Transverse colon (tissue), 4 donors: ENCODE data around the gene DPH6. TPM values are rescaled to one million over a fixed set of nuclear protein-coding genes. Genes with fewer than 3 reads are reported as not detected.

Source experiments
- DNase-seq: peaks from one replicate; pipeline ENCODE4 v3.0.0-alpha.2; 2019
- H3K27ac ChIP-seq, 4 donors: fragments of 200-600 bp; sonication (generic); 2 replicates each; pipeline ENCODE4 v1.5.1; 2016 to 2018; ENCODE audit warnings: inconsistent platforms in 4 of 4
- H3K27me3 ChIP-seq: fragments of 200-600 bp; sonication (generic); 2 replicates; pipeline ENCODE4 v1.5.1; 2017; ENCODE audit warnings: inconsistent platforms
- H3K36me3 ChIP-seq, 4 donors: fragments of 200-600 bp; sonication (generic); 2 replicates each; pipeline ENCODE4 v1.5.1; 2017 to 2019; ENCODE audit warnings: inconsistent platforms in 4 of 4
- H3K4me1 ChIP-seq, 4 donors: fragments of 200-600 bp; sonication (generic); 2 replicates each; pipeline ENCODE4 v1.5.1; 2017 to 2020; ENCODE audit warnings: inconsistent platforms in 4 of 4
- H3K4me3 ChIP-seq, 4 donors: fragments of 200-600 bp; sonication (generic); 1 replicate in 1 of 4; 2 replicates in 3 of 4; pipeline versions ENCODE4 v1.5.1 to v1.6.1; 2017 to 2019; ENCODE audit warnings: inconsistent platforms in 4 of 4
- H3K9me3 ChIP-seq, 2 donors: fragments of 200-600 bp; sonication (generic); 2 replicates each; pipeline ENCODE4 v1.5.1; 2017 to 2019; ENCODE audit warnings: inconsistent platforms in 2 of 2
- EP300 ChIP-seq: sonication (generic); formaldehyde crosslinking; IDR thresholded peaks from one replicate; pipeline ENCODE4 v1.6.1; 2017; ENCODE audit warnings: antibody characterized with exemption, low read depth
- POLR2A ChIP-seq: fragments of 450-650 bp; IDR thresholded peaks from one replicate; pipeline ENCODE4 v1.6.1; 2016; ENCODE audit warnings: antibody characterized with exemption, mild to moderate bottlenecking, moderate library complexity
- POLR2AphosphoS5 ChIP-seq, 3 donors: sonication (generic); formaldehyde crosslinking; IDR thresholded peaks; one replicate each; pipeline ENCODE4 v1.6.1; 2016; ENCODE audit warnings: antibody characterized with exemption in 3 of 3
- WGBS, 2 donors: methylation state at CpG; one replicate each; pipeline ENCODE4 v1.1.5; 2018; ENCODE audit warnings: low coverage in 1 of 2; 5-methylcytosine and 5-hydroxymethylcytosine counted together
- in situ Hi-C, 4 donors: fragments of 200-750 bp; cut with MboI; loops; one replicate each; pipeline versions ENCODE4 v1.15.0 to v1.15.1; 2017; ENCODE audit warnings: low sequenced_read_pairs in 3 of 4, low pct_ligation_motif_present in 1 of 4, low pct_unique_long_range_greater_than_20kb in 1 of 4
- intact Hi-C: fragments of 100-400 bp; cut with DNase I; formaldehyde crosslinking; loops from one replicate; pipeline ENCODE4 v1.15.1; 2023; ENCODE audit warnings: low total_unique reads
- total RNA-seq, 4 donors: library from RNA; depleted of rRNA; stranded (reverse); fragments of >200 nt; gene quantifications; one replicate each; pipeline ENCODE4 v1.1.0, GENCODE V29; 2016
- TF ChIP-seq, protein P1 (sequence below), 5 experiments: fragments of 200-600 bp in 3 of 5; fragments of 450-650 bp in 2 of 5; sonication (generic) in 3 of 5; IDR thresholded peaks; 1 replicate in 2 of 5; 2 replicates in 3 of 5; pipeline ENCODE4 v1.5.1; 2016 to 2017; ENCODE audit warnings: antibody characterized with exemption in 5 of 5, inconsistent platforms in 3 of 5, mild to moderate bottlenecking in 2 of 5, moderate library complexity in 1 of 5

Gene DPH6
- total RNA-seq, 4 donors from 2014 or later = 20.6 to 76.7 (median 39.9) TPM

- intact Hi-C loops (no loop called here), in situ Hi-C loops (no loop called here)
- no peaks in the 10 kb centered on the region for H3K36me3 ChIP-seq
- no peaks in the 10 kb centered on the region for H3K27me3 ChIP-seq
- H3K27ac ChIP-seq = no peak overlapping the region
- DNase-seq = no peak
- H3K9me3 ChIP-seq = no peaks in the 10 kb centered on the region
- no peak overlapping the region for H3K4me3 ChIP-seq
- no peaks in the 10 kb centered on the region for H3K4me1 ChIP-seq
- TF ChIP-seq, protein P1, sequence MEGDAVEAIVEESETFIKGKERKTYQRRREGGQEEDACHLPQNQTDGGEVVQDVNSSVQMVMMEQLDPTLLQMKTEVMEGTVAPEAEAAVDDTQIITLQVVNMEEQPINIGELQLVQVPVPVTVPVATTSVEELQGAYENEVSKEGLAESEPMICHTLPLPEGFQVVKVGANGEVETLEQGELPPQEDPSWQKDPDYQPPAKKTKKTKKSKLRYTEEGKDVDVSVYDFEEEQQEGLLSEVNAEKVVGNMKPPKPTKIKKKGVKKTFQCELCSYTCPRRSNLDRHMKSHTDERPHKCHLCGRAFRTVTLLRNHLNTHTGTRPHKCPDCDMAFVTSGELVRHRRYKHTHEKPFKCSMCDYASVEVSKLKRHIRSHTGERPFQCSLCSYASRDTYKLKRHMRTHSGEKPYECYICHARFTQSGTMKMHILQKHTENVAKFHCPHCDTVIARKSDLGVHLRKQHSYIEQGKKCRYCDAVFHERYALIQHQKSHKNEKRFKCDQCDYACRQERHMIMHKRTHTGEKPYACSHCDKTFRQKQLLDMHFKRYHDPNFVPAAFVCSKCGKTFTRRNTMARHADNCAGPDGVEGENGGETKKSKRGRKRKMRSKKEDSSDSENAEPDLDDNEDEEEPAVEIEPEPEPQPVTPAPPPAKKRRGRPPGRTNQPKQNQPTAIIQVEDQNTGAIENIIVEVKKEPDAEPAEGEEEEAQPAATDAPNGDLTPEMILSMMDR (IDR thresholded peaks at IDR 0.05) = no peak
- TF ChIP-seq POLR2A = no peak
- no peak for TF ChIP-seq EP300
- TF ChIP-seq POLR2AphosphoS5 (IDR thresholded peaks at IDR 0.05) = no peak
Measured at GRCh38 chr15:35465783-35466182, 80.2 kb downstream of the DPH6 start.

DNA sequence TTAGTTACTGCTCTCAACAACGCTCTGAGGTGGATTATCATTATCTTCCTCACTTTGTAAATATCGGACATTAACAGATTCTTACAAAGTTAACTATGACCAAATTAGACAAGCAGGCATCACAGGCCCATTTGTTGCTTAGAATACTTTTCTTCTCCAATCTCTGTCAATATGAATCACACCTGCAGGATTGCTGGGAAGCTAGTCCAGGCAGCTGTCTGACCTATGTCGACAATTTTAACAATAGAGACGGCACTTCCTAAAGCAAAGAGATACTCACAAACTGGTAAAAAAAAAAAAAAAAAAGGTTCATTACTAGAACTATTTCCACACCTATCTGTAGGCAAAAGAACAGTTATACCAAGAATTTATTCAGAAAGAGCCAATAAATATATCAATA is 85.3 kb downstream of the DPH6 start:
- Histone ChIP-seq H3K4me1 (no peaks in the 10 kb centered on the region), H3K36me3 (no peaks in the 10 kb centered on the region), H3K27ac (no peak overlapping the region), H3K27me3 (no peaks in the 10 kb centered on the region), H3K9me3 (no peaks in the 10 kb centered on the region), H3K4me3 (no peak overlapping the region)
- intact Hi-C loops = no loop called here
- in situ Hi-C loops = no loop called here
- WGBS, 2 donors = 74 to 100% methylated on average over 1 to 4 of the region's 4 CpGs
- no peak for DNase-seq
- TF ChIP-seq POLR2A (no peak), EP300 (no peak), POLR2AphosphoS5 (IDR thresholded peaks at IDR 0.05) (no peak)
- TF ChIP-seq, protein P1 (IDR thresholded peaks at IDR 0.05) = no peak

GRCh38 chr15:35458176-35458856 is 87.6 kb downstream of the DPH6 start:
- Histone ChIP-seq H3K4me3 (no peak overlapping the region), H3K27me3 (no peaks in the 10 kb centered on the region), H3K27ac (no peak overlapping the region), H3K9me3 (no peaks in the 10 kb centered on the region), H3K36me3 (no peaks in the 10 kb centered on the region), H3K4me1 (no peaks in the 10 kb centered on the region)
- WGBS, 2 donors = 94 to 99% methylated on average over 7 of the region's 7 CpGs
- no peak for DNase-seq
- intact Hi-C loops (no loop called here), in situ Hi-C loops (no loop called here)
- TF ChIP-seq POLR2AphosphoS5 (IDR thresholded peaks at IDR 0.05) = no peak
- no peak for TF ChIP-seq POLR2A
- TF ChIP-seq, protein P1 (IDR thresholded peaks at IDR 0.05) = no peak
- no peak for TF ChIP-seq EP300

- in situ Hi-C loops = no loop called here
- TF ChIP-seq POLR2A (no peak), POLR2AphosphoS5 (IDR thresholded peaks at IDR 0.05) (no peak), EP300 (no peak)
- TF ChIP-seq, protein P1 (IDR thresholded peaks at IDR 0.05) = no peak
- Histone ChIP-seq H3K27me3 (no peaks in the 10 kb centered on the region), H3K9me3 (no peaks in the 10 kb centered on the region), H3K27ac (no peak overlapping the region), H3K36me3 (no peaks in the 10 kb centered on the region), H3K4me1 (peaks cover 0 to 9% (median 0%) of the 10 kb centered on the region in 4 donors), H3K4me3 (no peak overlapping the region)
- no peak for DNase-seq
- intact Hi-C loops = no loop called here
Measured at GRCh38 chr15:35455201-35455600, 90.8 kb downstream of the DPH6 start.
